ENCODE data around the gene ACP3. TPM values are rescaled to one million over a fixed set of nuclear protein-coding genes. Genes with fewer than 3 reads are reported as not detected.

Gene ACP3
- total RNA-seq, 2 experiments from 2014 or later: not detected

DNA sequence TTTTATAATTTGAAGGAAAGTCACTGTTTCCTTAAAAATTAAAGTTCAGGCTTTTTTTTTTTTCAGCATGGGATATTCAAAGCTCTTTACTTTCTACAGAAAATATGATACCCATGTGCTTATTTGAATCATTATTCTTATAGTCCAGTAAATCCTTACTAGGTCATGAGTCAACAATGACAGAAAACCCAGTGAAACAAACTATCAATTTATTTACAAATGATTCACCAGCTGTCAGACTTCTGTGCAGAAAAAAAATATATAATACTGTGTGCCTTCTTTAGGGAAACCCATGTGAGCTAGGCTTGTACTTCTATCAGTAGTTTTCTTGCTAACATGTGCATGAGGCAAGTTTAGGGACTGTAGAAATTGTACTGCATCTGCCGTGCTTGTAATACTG, 1.2 kb downstream of the ACP3 start:
- H3K36me3 ChIP-seq (ENCODE audit: insufficient read depth, low read length): no peaks in the 10 kb centered on the region
- Mint-ChIP-seq H3K4me1 (ENCODE audit: low read depth) (no peaks in the 10 kb centered on the region), H3K27me3 (peaks cover 30% of the 10 kb centered on the region), H3K27ac (no peak overlapping the region), H3K9me3 (no peaks in the 10 kb centered on the region), H3K36me3 (ENCODE audit: low read depth) (no peaks in the 10 kb centered on the region), H3K4me3 (no peak overlapping the region)
- intact Hi-C loops (cut with DNase I, micrococcal nuclease): no loop called here
- ATAC-seq (ENCODE audit: poor library complexity) (no peak), DNase-seq (no peak)
- no peaks in the 10 kb centered on the region for H3K9me3 ChIP-seq (ENCODE audit: control insufficient read depth in 1 of 2, insufficient read depth in 1 of 2, low read length in 2 of 2)
- no peak overlapping the region for H3K27ac ChIP-seq (ENCODE audit: low read depth in 1 of 2, low read length in 2 of 2)
- H3K4me1 ChIP-seq (ENCODE audit: insufficient read depth, low read length): no peaks in the 10 kb centered on the region
- TF ChIP-seq, protein P1, sequence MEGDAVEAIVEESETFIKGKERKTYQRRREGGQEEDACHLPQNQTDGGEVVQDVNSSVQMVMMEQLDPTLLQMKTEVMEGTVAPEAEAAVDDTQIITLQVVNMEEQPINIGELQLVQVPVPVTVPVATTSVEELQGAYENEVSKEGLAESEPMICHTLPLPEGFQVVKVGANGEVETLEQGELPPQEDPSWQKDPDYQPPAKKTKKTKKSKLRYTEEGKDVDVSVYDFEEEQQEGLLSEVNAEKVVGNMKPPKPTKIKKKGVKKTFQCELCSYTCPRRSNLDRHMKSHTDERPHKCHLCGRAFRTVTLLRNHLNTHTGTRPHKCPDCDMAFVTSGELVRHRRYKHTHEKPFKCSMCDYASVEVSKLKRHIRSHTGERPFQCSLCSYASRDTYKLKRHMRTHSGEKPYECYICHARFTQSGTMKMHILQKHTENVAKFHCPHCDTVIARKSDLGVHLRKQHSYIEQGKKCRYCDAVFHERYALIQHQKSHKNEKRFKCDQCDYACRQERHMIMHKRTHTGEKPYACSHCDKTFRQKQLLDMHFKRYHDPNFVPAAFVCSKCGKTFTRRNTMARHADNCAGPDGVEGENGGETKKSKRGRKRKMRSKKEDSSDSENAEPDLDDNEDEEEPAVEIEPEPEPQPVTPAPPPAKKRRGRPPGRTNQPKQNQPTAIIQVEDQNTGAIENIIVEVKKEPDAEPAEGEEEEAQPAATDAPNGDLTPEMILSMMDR (IDR thresholded peaks at IDR 0.05): no peak
- ChIA-PET CTCF (no interaction called here), POLR2A (no interaction called here)
- H3K4me3 ChIP-seq (ENCODE audit: low read length): no peak overlapping the region
- H3K27me3 ChIP-seq (ENCODE audit: control insufficient read depth in 1 of 2, insufficient read depth in 2 of 2, low read length in 2 of 2): peaks cover 3 to 8% of the 10 kb centered on the region in 2 experiments

DNA sequence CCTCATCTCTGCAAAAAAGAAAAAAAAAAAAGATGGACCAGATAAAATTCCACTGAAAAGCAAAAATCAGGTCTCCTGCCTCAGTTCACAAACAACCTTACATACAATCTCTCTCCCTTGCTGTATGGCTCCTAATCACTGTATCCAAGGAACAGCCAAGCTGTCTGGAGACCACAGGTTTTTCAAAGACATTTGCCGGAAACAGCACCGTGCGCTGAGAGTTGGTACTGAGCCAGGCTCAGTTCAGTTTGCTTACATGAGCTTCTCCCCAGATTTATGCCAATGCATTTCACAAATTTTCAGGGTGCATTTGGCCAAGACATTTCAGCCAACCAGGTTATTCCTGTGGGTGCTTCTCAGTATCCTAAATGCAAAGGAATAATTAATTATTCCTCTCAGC, 4.1 kb downstream of the ACP3 start:
- no peak overlapping the region for H3K27ac ChIP-seq (ENCODE audit: low read depth in 1 of 2, low read length in 2 of 2)
- H3K4me3 Mint-ChIP-seq: no peak overlapping the region
- intact Hi-C loops (cut with DNase I, micrococcal nuclease): no loop called here

GRCh38 chr3:132325103-132325606, 7.9 kb downstream of the ACP3 start:
- no peaks in the 10 kb centered on the region for H3K36me3 Mint-ChIP-seq (ENCODE audit: low read depth)
- no peak overlapping the region for H3K27ac Mint-ChIP-seq
- no peak for DNase-seq
- no peaks in the 10 kb centered on the region for H3K9me3 Mint-ChIP-seq
- intact Hi-C loops (cut with DNase I, micrococcal nuclease): no loop called here
- no peaks in the 10 kb centered on the region for H3K9me3 ChIP-seq (ENCODE audit: control insufficient read depth in 1 of 2, insufficient read depth in 1 of 2, low read length in 2 of 2)
- H3K4me1 ChIP-seq (ENCODE audit: insufficient read depth, low read length): no peaks in the 10 kb centered on the region
- H3K27ac ChIP-seq (ENCODE audit: low read depth in 1 of 2, low read length in 2 of 2): no peak overlapping the region
- no peak overlapping the region for H3K4me3 Mint-ChIP-seq
- H3K27me3 Mint-ChIP-seq: peaks cover 31% of the 10 kb centered on the region
- H3K4me1 Mint-ChIP-seq (ENCODE audit: low read depth): no peaks in the 10 kb centered on the region
- CTCF ChIA-PET: no interaction called here
- ATAC-seq (ENCODE audit: poor library complexity): no peak
- H3K4me3 ChIP-seq (ENCODE audit: low read length): no peak overlapping the region
- no peaks in the 10 kb centered on the region for H3K36me3 ChIP-seq (ENCODE audit: insufficient read depth, low read length)
- POLR2A ChIA-PET: no interaction called here
- H3K27me3 ChIP-seq (ENCODE audit: control insufficient read depth in 1 of 2, insufficient read depth in 2 of 2, low read length in 2 of 2): peaks cover 5 to 7% of the 10 kb centered on the region in 2 experiments
- TF ChIP-seq, protein P1 (IDR thresholded peaks at IDR 0.05): no peak

More for the DNA sequence above, 4.1 kb downstream of the ACP3 start:
- no peaks in the 10 kb centered on the region for H3K4me1 ChIP-seq (ENCODE audit: insufficient read depth, low read length)
- POLR2A ChIA-PET: no interaction called here
- no peaks in the 10 kb centered on the region for H3K9me3 ChIP-seq (ENCODE audit: control insufficient read depth in 1 of 2, insufficient read depth in 1 of 2, low read length in 2 of 2)
- DNase-seq: no peak
- H3K4me3 ChIP-seq (ENCODE audit: low read length): no peak overlapping the region
- no peaks in the 10 kb centered on the region for H3K4me1 Mint-ChIP-seq (ENCODE audit: low read depth)
- TF ChIP-seq, protein P1 (IDR thresholded peaks at IDR 0.05): no peak
- ATAC-seq (ENCODE audit: poor library complexity): no peak
- CTCF ChIA-PET: no interaction called here
- peaks cover 45% of the 10 kb centered on the region for H3K27me3 Mint-ChIP-seq
- no peaks in the 10 kb centered on the region for H3K9me3 Mint-ChIP-seq
- no peak overlapping the region for H3K27ac Mint-ChIP-seq
- H3K36me3 ChIP-seq (ENCODE audit: insufficient read depth, low read length): no peaks in the 10 kb centered on the region
- peaks cover 3 to 8% of the 10 kb centered on the region in 2 experiments for H3K27me3 ChIP-seq (ENCODE audit: control insufficient read depth in 1 of 2, insufficient read depth in 2 of 2, low read length in 2 of 2)
- H3K36me3 Mint-ChIP-seq (ENCODE audit: low read depth): no peaks in the 10 kb centered on the region

Measured in CD4-positive, alpha-beta T cell (primary cell).